CD4-positive, alpha-beta T cell (primary cell): ENCODE results near the gene AFAP1. TPM values are rescaled to one million over a fixed set of nuclear protein-coding genes. Genes with fewer than 3 reads are reported as not detected.
A peak's percentile ranks its signal among the peaks of the same experiment; 100 is the strongest.

ENCODE experiments used
- ATAC-seq: fragments of 200-7000 bp; cut with Tn5 transposase; one replicate; pipeline ENCODE4 v1.10.0; 2022; ENCODE audit warnings: mild to moderate bottlenecking; ENCODE audit not compliant: poor library complexity
- CTCF ChIA-PET: fragments of 350-600 bp; sonication (Branson Sonifier 250); formaldehyde crosslinking; loops from one replicate; lab custom pipeline; 2021; ENCODE audit warnings: antibody characterized with exemption, inconsistent platforms; lab: Charles Lee
- POLR2A ChIA-PET: fragments of 350-600 bp; sonication (Branson Sonifier 250); formaldehyde crosslinking; loops from one replicate; lab custom pipeline; 2021; ENCODE audit warnings: antibody characterized with exemption, inconsistent platforms; lab: Charles Lee
- DNase-seq, 14 experiments: peaks; one replicate each; pipeline ENCODE4 v3.0.0-alpha.2; 2013 to 2020; ENCODE audit warnings: mixed read lengths in 2 of 14
- H3K27ac ChIP-seq, 2 donors: one replicate each; pipeline versions ENCODE4 v1.5.1 to v1.7.0; 2013; ENCODE audit warnings: low read length in 2 of 2, low read depth in 1 of 2, mild to moderate bottlenecking in 1 of 2
- H3K27me3 ChIP-seq, 2 experiments: 1 replicate in 1 of 2; 2 replicates in 1 of 2; pipeline versions ENCODE4 v1.6.1 to v1.7.0; 2013; ENCODE audit warnings: low read length in 2 of 2, control low read depth in 1 of 2, mild to moderate bottlenecking in 1 of 2, moderate library complexity in 1 of 2; ENCODE audit not compliant: insufficient read depth in 2 of 2, control insufficient read depth in 1 of 2
- H3K36me3 ChIP-seq: one replicate; pipeline ENCODE4 v1.6.1; 2013; ENCODE audit warnings: low read length, control low read depth; ENCODE audit not compliant: insufficient read depth
- H3K4me1 ChIP-seq: one replicate; pipeline ENCODE4 v1.6.1; 2013; ENCODE audit warnings: low read length, control low read depth; ENCODE audit not compliant: insufficient read depth
- H3K4me3 ChIP-seq: one replicate; pipeline ENCODE4 v1.5.1; 2013; ENCODE audit warnings: mild to moderate bottlenecking, low read length, moderate library complexity
- H3K9me3 ChIP-seq, 2 experiments: 1 replicate in 1 of 2; 2 replicates in 1 of 2; pipeline versions ENCODE4 v1.6.1 to v1.7.0; 2013; ENCODE audit warnings: low read length in 2 of 2, mild to moderate bottlenecking in 2 of 2, control low read depth in 1 of 2, moderate library complexity in 1 of 2; ENCODE audit not compliant: control insufficient read depth in 1 of 2, insufficient read depth in 1 of 2
- H3K27ac Mint-ChIP-seq: one replicate; pipeline ENCODE4 v1.8.0; 2020; ENCODE audit warnings: mixed read lengths
- H3K27me3 Mint-ChIP-seq: one replicate; pipeline ENCODE4 v1.8.0; 2021; ENCODE audit warnings: mixed read lengths
- H3K36me3 Mint-ChIP-seq: one replicate; pipeline ENCODE4 v1.8.0; 2021; ENCODE audit warnings: low read depth, mixed read lengths
- H3K4me1 Mint-ChIP-seq: one replicate; pipeline ENCODE4 v1.8.0; 2021; ENCODE audit warnings: low read depth, mixed read lengths
- H3K4me3 Mint-ChIP-seq: one replicate; pipeline ENCODE4 v1.8.0; 2020; ENCODE audit warnings: mild to moderate bottlenecking, mixed read lengths
- H3K9me3 Mint-ChIP-seq: one replicate; pipeline ENCODE4 v1.8.0; 2020; ENCODE audit warnings: mixed read lengths
- CTCF ChIP-seq: fragments of 200-600 bp; IDR thresholded peaks from one replicate; pipeline ENCODE4 v1.8.0; 2022; ENCODE audit warnings: antibody characterized with exemption, mild to moderate bottlenecking
- intact Hi-C, 2 experiments: fragments of 100-400 bp; cut with DNase I in 1 of 2; cut with micrococcal nuclease in 1 of 2; formaldehyde crosslinking; loops; one replicate each; pipeline versions ENCODE4 v1.15.1 to v1.9.0; 2023 to 2025; cut with DNase I, micrococcal nuclease
- total RNA-seq, 174 experiments: library from RNA in 2 of 174; stranded (reverse) in 2 of 174; gene quantifications; one replicate each; pipeline ENCODE4 v1.2.3 and lab custom pipeline; 2021 to 2026

AFAP1 gene
- total RNA-seq, 2 experiments from 2014 or later, result 9.8 to 10.9 TPM

GRCh38 chr4:7987148-7987989 lies 47.7 kb upstream of the AFAP1 start:
- no peaks in the 10 kb centered on the region for H3K9me3 Mint-ChIP-seq
- no peak overlapping the region for H3K27ac Mint-ChIP-seq
- peaks cover 7% of the 10 kb centered on the region for H3K4me1 Mint-ChIP-seq

GRCh38 chr4:7985891-7986441 lies 46.3 kb upstream of the AFAP1 start:
- Mint-ChIP-seq H3K4me3 (no peak overlapping the region), H3K27me3 (no peaks in the 10 kb centered on the region), H3K36me3 (no peaks in the 10 kb centered on the region), H3K4me1 (peaks cover 7% of the 10 kb centered on the region), H3K9me3 (no peaks in the 10 kb centered on the region), H3K27ac (no peak overlapping the region)
- Histone ChIP-seq H3K36me3 (no peaks in the 10 kb centered on the region), H3K9me3 (peaks cover 0 to 3% of the 10 kb centered on the region in 2 experiments), H3K27ac (no peak overlapping the region), H3K4me3 (no peak overlapping the region), H3K4me1 (peaks cover 9% of the 10 kb centered on the region), H3K27me3 (no peaks in the 10 kb centered on the region)
- no peak for ATAC-seq
- TF ChIP-seq CTCF, result no peak
- POLR2A ChIA-PET, result no interaction called here
- intact Hi-C loops, result loop anchor here (10.0 kb wide), 2 partner anchors 51 to 791 kb away; partner anchors contain the start of genes AFAP1 (in 1 of the 2) and SORCS2 (in 1 of the 2)
- CTCF ChIA-PET, result interaction anchor here (1.0 to 1.7 kb wide), 2 partner anchors 181 to 184 kb away, joined by 3 to 5 read pairs; no protein-coding TSS in a partner anchor
- DNase-seq, result no peak

More at GRCh38 chr4:7987148-7987989, 47.7 kb upstream of the AFAP1 start:
- CTCF ChIA-PET, result interaction anchor here (0.7 to 2.7 kb wide), 7 partner anchors 12 to 185 kb away, joined by 3 to 13 read pairs (median 3); no protein-coding TSS in a partner anchor
- POLR2A ChIA-PET, result no interaction called here
- DNase-seq (peak; percentile 53 to 87 (median 72)), ATAC-seq (peak; percentile 85)
- intact Hi-C loops, result loop anchor here (1.0 to 10.0 kb wide), 3 partner anchors 53 to 793 kb away; partner anchors contain the start of genes AFAP1 (in 1 of the 2) and SORCS2 (in 1 of the 2)
- no peaks in the 10 kb centered on the region for H3K36me3 Mint-ChIP-seq
- Histone ChIP-seq H3K4me3 (no peak overlapping the region), H3K4me1 (peaks cover 9% of the 10 kb centered on the region), H3K9me3 (peaks cover 0 to 3% of the 10 kb centered on the region in 2 experiments), H3K36me3 (no peaks in the 10 kb centered on the region), H3K27me3 (no peaks in the 10 kb centered on the region), H3K27ac (no peak overlapping the region)
- H3K4me3 Mint-ChIP-seq, result no peak overlapping the region
- no peaks in the 10 kb centered on the region for H3K27me3 Mint-ChIP-seq
- TF ChIP-seq CTCF, result peak; percentile 79

GRCh38 chr4:7985072-7985471 lies 45.4 kb upstream of the AFAP1 start:
- H3K4me1 Mint-ChIP-seq, result peaks cover 7% of the 10 kb centered on the region
- Histone ChIP-seq H3K4me3 (no peak overlapping the region), H3K27ac (no peak overlapping the region), H3K27me3 (no peaks in the 10 kb centered on the region), H3K9me3 (peaks cover 0 to 3% of the 10 kb centered on the region in 2 experiments), H3K4me1 (peaks cover 9% of the 10 kb centered on the region), H3K36me3 (no peaks in the 10 kb centered on the region)
- no peak overlapping the region for H3K4me3 Mint-ChIP-seq
- H3K9me3 Mint-ChIP-seq, result no peaks in the 10 kb centered on the region
- H3K27me3 Mint-ChIP-seq, result no peaks in the 10 kb centered on the region
- ChIA-PET CTCF (interaction anchor here (1.7 kb wide), 1 partner anchor 180 kb away, joined by 5 read pairs; no protein-coding TSS in a partner anchor), POLR2A (no interaction called here)
- no peak for DNase-seq
- H3K27ac Mint-ChIP-seq, result no peak overlapping the region
- no peaks in the 10 kb centered on the region for H3K36me3 Mint-ChIP-seq
- no peak for TF ChIP-seq CTCF
- intact Hi-C loops, result loop anchor here (10.0 kb wide), 2 partner anchors 50 to 790 kb away; partner anchors contain the start of genes AFAP1 (in 1 of the 2) and SORCS2 (in 1 of the 2)
- ATAC-seq, result no peak
